LoVo (cell line): ENCODE data around the gene TMED9.
"Not testable (repeated sequence)": the region's sequence is repeated elsewhere in the genome, so short reads cannot be mapped to it uniquely, and the experiment has no call there.

Experiments used
- DNase-seq: peaks from one replicate; pipeline ENCODE4 v3.0.0-alpha.2; 2016; ENCODE audit warnings: low spot score

TMED9 gene

DNA sequence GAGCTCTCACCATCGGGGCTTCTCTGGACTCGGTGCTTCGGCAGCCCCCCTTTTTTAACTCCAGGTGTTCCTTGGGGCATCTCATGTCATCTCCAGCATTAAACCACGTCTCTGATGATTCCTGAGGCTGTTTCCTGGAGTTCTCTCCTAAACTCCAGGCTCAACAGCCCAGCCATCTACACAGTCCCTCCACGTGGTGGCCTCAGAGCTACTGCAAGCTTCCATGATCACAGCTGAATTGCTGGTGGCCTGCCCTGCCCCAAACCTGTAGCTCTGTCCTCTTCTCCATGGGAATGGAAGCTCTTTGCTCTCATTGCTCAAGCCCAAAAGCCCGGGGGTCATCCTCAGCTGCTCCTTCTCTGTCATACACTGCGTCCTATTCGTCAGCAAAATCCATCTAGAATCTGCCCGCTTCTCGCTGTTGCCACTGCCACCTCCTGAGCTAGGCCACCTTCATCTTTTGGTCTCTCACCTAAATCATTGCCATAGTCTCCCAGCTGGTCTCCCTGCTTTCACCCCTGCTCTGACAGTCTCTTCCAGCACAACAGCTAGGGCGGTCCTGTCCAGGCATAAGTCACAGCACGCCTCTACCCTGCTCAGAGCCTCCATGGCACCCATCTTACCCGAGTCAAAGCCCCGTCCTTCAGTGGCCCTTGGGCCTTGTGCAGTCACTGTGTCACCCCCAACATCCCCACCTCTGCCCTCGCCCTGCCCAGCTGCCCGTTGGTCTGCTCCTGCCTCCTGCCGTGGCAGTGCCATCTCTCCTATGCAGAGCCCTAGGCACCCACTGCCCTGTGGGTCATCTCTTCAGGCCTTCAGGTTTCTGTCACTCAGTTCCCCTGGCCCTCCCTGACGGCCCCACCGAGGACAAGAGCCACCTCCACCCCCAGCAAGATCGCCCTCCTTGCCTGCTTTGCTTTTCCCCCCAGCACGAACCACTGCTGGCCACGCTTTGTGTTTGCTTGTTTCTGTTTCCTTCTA is 14.4 kb downstream of the TMED9 start:
- DNase-seq = no peak

DNA sequence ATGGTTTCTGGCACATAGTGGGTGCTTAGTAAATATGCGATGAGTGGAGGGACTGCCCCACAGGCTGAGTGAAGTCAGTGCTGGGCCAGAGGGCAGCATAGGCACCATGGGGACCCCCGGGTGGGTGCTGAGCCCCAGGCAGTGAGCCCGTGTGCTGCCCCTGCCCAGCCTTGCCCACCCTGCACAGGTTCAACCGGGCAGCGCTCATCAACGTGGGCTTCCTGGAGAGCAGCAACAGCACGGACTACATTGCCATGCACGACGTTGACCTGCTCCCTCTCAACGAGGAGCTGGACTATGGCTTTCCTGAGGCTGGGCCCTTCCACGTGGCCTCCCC is 15.1 kb downstream of the TMED9 start:
- DNase-seq = no peak

DNA sequence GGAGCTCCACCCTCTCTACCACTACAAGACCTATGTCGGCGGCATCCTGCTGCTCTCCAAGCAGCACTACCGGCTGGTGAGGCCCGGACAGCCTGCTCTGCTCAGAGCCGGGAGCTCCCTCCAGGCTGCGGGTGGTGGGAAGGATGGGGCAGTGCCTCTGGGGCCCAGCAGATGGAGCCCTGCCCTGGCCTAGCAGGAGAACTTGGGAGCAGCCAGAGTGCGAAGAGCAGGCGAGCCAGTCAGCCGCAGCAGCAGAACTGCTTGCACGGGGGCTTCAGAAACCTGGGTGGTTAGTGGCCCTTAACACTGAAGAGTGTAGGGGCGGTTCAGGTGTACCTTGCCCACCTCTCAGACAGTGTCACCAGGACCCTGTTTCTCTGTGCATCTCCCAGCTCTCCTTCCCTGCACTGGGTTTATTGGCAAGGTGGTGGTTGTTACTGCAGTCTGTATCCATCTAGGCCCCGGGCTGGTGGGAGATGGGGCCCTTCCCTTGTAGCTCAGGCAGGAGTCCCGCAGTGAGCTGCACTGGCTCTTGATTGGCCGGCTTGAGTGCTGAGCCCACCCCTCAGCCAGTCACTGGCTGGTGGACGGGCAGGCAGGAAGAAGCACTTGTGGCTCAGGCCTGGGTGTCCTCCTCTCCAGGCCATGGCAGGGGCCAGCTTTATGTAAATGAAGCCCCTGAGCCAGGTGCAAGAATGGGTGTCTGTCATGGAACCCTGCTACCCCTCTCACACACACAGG is 15.6 kb downstream of the TMED9 start:
- peak; percentile 20 for DNase-seq

DNA sequence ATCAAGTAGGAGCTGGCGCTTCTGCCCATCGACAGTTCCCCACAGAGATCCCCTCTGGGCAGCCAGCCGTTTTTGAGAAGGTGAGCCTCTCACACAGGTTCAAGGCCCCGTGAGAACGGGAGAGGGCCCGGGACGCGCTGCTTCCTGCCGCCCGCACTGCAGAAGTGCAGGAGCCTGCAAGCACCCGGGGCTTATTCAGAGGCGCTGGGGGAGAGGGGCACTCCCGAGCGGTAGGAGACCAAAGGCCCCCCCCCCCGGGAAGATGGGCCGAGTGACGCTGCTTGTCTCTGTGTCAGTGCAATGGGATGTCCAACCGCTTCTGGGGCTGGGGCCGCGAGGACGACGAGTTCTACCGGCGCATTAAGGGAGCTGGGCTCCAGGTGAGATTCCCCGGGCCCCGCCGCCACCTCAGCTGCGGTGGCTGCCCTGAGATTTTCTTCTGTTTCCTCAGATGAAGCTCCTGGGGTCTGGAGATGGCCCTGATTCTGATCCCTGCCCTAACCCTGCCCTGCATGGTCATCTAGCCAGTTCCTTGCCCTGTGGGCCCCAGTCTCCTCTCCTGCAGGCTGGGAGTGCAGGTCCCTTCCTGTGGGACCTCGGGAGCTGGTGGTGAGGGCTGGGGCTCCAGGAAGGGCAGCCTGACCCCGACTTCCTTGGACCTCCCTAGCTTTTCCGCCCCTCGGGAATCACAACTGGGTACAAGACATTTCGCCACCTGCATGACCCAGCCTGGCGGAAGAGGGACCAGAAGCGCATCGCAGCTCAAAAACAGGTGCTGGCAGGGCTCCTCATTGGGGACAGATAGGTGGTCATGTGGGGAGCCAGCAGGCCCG is 16.5 kb downstream of the TMED9 start:
- no peak for DNase-seq

DNA sequence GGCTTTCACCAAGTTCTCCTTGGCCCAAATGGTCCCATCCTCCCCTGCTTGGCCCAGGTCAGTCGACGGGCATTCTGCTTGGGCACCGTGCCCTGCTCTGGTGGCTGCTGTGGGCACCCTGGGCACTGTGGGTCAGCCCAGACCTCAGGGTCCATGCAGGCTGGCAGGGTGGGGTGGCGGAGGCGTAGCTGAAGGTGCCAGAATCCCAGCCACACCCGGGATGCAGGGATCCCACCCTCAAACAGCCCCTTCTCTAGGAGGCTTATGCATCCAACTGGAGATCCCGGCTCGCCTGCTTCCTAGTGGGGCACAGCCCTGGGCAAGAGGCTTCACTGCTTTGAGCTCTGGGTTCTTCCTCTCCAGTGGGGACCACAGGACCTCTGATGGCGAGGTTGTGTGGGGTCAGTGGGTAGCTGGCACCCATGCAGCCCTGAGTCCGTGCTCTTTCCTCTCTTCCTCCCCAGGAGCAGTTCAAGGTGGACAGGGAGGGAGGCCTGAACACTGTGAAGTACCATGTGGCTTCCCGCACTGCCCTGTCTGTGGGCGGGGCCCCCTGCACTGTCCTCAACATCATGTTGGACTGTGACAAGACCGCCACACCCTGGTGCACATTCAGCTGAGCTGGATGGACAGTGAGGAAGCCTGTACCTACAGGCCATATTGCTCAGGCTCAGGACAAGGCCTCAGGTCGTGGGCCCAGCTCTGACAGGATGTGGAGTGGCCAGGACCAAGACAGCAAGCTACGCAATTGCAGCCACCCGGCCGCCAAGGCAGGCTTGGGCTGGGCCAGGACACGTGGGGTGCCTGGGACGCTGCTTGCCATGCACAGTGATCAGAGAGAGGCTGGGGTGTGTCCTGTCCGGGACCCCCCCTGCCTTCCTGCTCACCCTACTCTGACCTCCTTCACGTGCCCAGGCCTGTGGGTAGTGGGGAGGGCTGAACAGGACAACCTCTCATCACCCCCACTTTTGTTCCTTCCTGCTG is 17.4 kb downstream of the TMED9 start:
- DNase-seq = no peak

DNA sequence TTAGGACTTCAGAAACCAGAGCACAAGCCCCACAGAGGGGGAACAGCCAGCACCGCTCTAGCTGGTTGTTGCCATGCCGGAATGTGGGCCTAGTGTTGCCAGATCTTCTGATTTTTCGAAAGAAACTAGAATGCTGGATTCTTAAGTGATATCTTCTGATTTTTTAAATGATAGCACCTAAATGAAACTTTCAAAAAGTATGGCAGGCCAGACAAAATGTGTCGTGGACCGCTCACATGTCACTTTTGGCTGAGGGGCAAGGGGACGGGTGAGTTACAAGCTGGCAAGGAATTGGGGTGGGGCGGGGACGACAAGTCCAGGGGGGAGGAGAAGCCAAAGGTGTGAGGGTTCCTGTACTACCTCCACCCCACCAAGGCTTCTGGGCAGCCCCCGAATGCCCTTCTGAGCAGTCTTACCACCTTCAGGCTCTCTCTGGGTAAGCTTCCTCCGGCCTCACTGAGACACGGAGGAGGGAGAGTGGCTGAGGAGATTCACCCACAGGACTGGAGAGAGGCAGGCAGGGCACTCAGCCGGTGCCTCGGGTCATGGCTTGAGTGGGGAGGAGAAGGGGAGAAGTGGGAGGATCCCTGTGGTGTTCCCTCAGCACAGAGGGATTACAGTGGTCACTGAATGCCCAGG is 18.2 kb downstream of the TMED9 start:
- no peak for DNase-seq

DNA sequence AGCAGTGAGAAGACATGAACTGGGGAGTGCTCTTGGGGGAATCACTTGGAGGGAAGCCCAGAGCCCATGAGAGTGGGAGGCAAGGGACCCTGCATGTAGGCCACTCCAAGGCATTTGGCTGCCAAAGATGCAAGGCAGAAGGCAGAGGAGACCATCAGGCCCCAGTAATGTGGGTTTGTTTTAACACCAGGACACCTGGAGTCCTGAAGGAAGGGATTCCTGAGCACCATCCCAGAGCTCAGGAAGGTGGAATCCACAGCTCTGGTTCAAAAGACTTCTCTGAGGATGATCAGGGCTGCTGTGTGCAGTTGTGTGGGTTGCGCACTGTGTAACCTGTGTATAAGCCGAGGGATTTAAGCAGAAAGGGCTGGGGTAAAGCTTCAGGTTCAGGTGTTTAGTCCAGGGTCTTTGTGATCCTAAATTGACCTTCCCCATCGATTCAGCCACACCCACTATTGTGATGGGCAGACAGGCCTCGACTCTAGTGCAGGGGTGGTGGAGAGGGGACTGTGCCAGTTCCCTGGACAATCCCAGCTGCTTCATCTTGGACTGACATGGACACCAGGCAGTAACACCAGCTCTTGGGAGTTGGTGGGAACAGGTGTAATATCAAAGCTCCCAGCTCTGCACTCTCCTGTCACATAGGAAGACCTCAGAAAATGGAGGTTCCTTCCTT is 18.9 kb downstream of the TMED9 start:
- DNase-seq = no peak

DNA sequence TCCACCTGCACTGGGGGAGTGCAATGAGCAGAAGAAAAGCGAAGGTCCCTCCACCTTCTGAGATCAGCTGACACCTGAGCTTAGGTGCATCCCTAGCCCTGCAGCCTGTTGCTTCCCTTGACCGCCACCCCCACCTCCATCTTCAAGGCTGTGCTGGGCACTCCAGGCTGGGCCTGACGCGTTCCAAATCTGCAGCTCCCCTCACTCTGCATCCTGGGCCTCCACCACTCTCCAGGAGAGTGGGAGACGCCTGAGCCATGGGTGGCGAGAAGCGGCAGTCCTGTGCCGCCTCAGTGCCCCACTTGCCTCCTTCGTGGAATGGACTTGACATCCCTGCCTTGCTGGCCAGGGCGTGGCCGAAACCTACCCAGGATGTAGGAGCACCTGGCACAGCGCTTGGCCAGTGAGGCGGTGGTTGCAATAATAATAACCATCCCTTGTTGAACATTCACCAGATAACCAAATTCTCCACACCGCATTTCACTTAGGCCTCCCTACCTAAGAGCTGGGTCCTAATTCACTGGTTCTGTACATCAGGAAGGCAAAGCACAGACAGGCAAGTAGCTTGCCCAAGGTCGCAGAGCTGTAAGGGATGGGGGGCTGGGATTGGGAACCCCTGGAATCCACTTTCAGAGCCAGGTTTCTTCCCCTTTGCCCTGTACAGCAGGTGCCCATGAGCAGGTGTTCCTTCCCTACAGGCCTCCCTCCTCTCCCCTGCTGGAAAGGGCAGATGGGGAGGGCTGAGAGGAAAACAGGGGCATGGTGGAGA is 19.6 kb downstream of the TMED9 start:
- no peak for DNase-seq

DNA sequence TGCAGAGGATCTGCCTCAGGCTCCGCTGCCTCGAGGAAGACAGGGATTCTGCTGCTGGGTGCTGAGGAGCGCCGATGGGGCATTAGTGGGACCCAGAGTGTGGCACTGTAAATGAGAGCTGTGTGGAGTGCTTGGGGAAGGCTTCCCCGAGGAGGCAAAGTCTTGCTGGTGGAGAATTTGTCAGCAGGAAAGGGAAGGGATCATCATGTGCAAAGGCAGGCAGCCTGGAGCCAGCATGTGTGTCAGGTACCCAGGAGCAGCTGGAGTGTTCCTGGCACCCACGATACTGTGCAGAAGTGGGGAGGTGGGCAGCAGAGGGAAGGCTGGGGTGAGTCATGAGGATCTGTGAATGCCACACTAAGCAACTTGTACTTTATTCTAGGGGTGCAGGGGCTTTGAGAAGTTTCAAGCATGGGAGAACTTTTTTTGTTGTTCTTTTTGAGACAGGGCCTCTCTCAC is 20.2 kb downstream of the TMED9 start:
- DNase-seq = no peak

DNA sequence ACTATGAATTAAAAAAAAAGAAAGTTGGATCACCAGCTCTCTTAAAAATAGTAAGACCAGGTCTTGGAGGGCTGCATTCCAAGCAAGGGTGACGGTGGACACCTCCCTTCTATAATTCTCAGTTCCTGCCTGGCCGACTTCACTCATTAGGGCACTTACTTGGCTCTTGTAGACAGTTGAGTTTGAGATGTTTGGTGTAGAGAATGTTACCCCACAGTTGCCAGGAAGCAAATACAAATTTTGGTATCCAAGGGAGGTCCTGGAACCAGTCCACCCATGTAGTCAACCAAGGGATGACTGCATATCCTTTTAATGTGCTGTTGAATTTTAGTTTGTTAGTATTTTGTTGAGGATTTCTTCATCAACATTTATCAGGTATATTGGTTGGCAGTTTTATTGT is 28.6 kb downstream of the TMED9 start:
- no peak for DNase-seq

DNA sequence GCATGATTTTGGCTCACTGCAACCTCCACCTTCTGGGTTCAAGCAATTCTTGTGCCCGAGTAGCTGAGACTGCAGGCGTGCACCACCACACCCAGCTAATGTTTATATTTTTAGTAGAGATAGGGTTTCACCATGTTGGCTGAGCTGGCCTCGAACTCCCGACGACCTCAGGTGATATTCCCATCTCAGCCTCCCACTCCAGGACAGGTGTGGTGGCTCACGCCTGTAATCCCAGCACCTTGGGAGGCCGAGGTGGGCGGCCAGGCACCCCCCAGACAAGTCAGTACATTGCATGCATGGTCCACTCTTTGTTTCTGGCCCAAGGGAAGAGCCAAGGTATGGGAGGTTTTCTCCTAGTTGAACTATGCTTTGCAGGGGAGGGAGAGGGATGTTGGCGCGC is 32.2 kb downstream of the TMED9 start:
- not testable (repeated sequence) for DNase-seq

DNA sequence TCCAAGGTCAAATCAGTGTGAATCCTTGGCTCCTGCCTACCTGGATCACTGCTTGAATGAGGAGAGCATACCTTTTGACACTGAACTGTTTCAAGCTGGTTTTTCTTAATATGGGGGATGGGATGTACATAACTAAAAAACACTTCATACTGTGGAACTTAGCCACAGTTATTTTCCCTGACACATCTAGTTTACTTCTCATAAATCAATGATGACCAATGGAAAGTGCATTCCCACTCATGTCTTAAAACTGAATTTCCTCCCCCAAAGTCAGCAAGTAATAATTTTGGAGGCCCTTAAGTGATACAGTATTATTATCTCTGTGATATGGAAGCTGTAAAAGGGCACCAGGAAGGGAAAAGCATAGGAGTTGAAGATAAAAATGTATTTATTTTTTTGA is 38.2 kb downstream of the TMED9 start:
- DNase-seq = not testable (repeated sequence)

DNA sequence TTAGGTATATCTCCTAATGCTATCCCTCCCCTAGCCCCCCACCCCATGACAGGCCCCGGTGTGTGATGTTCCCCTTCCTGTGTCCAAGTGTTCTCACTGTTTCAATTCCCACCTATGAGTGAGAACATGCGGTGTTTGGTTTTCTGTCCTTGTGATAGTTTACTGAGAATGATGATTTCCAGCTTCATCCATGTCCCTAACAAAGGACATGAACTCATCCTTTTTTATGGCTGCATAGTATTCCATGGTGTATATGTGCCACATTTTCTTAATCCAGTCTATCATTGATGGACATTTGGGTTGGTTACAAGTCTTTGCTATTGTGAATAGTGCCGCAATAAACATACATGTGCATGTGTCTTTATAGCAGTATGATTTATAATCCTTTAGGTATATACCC is 42.9 kb downstream of the TMED9 start:
- DNase-seq = not testable (repeated sequence)

DNA sequence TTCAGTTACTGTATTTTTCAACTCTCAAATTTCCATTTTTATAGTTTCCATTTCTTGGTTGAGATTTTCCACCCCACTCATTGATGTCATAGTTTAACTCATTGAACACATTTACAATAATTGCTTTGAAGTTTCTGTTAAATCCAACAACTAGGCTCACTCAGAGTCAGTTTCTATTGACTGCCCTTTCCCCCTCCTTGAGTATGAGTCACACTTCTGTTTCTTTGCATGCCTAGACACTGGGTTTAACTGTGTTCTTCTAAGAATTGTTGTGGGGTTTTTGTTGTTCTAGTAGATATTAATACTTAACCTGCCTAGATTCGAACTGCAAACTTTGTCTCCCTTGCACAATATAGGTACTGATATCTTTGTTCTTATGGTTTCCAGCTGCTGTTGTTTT is 53.5 kb downstream of the TMED9 start:
- not testable (repeated sequence) for DNase-seq
